HG02884 (cell line): ENCODE results near the gene RNF144B.

Source experiments
- ATAC-seq: cut with Tn5 transposase; IDR thresholded peaks from one replicate; pipeline ENCODE4 v1.9.1; 2021; ENCODE audit warnings: mild to moderate bottlenecking, moderate library complexity; ENCODE audit not compliant: unreplicated experiment

RNF144B gene

DNA sequence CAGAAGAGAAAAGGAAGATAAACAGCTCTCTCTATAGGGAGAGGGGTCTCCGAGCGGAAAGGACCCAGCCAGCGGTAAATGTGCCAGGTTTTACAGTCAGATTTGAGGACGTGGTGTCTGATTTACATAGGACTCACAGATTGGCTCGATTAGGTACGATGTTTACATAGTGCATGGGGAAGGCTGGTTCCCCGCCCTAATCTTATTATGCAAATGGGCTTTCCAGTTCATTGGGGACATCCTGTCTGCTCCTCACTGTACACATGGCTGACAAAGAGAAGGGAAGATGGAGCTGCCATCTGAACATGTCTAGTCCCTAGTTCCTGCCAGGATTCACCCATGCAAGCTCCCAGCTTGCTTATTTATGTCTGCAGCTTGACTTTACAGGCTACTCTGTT, 119.9 kb downstream of the RNF144B start:
- no peak for ATAC-seq

DNA sequence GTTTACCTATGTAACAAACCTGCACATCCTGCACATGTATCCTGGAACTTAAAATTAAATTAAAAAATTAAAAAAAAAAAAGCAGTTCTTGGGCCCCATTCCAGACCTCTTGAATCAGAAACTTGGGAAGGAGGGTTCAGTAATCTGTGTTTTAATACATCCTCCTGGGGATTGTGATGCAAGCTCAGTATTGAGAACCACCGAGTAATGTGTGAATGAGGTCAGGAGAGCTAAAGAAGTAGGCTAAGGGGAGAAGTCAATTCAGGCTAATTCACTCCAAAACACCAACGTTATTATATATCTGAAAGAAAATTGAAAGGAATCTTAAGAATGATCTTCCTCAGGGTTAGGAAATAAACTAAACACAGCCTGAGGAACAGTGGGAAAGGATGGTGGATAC, 120.4 kb downstream of the RNF144B start:
- no peak for ATAC-seq

DNA sequence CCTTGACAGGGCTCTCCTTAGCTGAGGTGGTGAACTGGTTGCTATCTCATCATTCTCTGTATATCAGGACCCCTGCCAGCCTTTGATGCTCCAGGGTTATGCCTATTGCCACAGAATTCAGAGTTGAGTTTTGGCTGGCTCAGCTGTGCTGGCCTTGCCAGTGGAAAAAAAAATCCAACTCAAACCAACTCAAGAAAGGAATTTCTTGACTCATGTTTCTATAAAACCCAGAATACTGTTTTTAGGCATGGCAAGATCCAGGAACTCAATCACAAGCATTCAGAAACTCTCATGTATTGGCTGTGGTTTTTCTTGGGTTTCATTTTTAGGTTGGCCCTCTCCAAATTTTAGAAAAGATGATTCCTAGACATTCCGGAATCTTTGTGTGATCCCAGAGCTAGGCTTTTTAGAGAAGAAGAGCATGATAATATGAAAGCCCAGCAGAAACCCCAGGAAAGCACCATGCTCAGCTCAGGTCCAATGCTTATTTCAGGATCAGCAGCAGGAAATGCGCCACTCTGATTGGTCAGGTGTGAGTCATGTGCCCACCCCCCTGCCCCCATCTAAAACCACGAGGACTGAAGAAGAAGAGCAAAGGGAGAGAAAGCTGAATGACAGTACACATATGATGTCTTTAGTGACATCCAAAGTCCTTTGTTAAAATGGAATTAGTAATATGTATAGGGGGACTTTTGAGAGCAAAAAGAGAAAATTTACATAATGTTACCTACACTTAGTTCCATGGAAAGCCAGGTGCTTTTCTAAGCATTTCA, 122.9 kb downstream of the RNF144B start:
- ATAC-seq = no peak

DNA sequence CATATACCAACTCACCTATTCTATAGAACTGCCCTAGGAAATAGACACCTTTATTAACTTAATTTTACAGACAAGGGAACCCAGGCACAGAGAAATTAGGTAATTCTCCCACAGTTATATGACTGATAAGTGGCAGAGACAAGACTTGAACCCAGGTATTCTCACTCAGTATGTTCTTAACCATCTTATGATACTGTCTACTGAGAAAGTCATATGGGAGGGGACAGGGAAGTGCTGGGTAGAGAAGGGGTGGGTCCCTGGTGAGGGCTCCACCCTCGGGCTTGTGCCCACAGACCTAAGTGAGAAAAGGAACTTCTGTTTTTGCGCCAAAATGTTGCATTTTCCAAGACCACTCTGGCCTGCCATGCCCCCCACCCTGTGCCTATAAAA, 123.5 kb downstream of the RNF144B start:
- no peak for ATAC-seq

DNA sequence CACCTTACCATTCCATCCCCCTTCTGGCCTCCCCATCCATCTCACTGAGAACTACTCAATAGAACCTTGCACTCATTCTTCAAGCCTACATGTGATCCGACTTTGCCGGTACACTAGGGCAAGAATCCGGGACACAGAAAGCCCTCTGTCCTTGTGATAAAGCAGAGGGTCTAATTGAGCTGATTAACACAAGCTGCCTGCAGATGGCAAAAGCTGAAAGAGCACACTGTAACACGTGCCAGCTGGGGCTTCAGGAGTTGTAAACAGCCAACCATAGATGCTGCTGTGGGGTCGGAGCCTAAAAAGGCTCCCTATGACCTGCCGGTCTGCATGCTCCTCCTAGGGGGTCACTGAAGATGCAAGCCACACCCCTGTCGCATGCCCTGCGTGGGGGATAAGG, 124.1 kb downstream of the RNF144B start:
- ATAC-seq = no peak

DNA sequence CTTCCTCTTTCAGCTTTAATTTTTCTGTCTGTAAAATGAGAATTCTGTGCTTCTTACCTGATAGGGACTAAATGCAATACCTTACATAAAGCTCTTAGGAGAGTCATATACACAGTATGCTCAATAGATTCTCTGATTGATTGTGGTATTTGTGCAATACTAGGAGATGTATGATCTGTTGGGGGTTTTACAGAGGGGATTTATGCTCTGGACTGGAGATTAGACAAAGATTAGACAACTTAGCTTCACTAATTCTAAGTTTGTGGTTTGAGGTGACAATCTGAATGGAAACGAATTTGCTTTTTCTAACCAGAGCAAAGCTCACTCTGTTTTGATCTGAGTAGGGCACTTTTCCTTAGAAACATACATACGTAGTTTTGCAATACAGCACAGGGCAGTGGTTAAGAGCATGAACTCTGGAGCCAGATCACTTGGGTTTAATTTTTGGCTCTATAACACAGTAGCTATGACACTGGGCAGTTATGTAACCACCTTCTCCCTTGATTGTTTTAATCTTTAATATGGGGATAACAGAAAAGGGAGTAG, 126.2 kb downstream of the RNF144B start:
- ATAC-seq = no peak

DNA sequence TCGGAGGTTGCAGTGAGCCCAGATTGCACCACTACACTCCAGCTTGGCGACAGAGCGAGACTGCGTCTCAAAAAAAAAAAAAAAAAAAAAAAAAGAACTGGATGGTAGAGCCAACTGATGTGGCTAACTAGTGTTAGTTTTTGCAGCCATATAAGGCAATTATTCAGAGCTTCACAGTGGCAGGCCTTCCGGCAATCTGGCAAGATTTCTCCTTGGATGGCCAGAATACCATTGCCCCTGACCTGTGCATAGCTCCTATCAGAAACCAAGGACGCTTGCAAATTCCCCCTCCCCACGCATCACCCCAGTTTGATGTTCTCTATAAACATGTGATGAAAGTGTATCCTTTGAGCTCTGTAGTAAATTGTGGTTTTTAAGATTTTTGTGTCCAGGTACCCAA, 127.0 kb downstream of the RNF144B start:
- no peak for ATAC-seq

DNA sequence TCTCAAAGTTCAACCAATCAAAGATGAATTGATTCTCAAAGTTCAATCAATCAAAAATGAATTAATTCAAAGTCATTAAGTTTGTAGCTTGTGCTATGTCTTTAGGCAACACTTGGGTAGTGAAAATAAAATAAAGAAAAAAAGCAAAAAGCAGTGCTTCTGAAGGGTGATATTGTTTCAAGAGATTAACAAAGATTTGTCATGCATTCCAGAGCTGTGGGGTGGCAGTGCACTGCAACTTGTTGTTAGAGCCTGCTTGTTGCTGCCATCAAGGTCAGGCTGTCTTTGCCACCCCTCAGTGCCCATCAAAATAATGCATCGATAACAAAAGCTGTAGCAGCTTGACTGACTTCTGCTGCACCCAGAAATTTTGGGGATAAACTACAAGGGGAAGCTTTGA, 128.6 kb downstream of the RNF144B start:
- ATAC-seq = no peak
